Keratinocyte (primary cell): ENCODE results near the gene AMIGO1.

Experiments
- EZH2 ChIP-seq: IDR thresholded peaks from one replicate; pipeline ENCODE4 v1.6.1; 2012; ENCODE audit warnings: inconsistent platforms, mild to moderate bottlenecking, low read length, moderate library complexity
- TF ChIP-seq, protein P1 (sequence below), 3 experiments: IDR thresholded peaks in 1 of 3; conservative IDR thresholded peaks in 1 of 3; optimal IDR thresholded peaks in 1 of 3; 2 replicates in 2 of 3; 3 replicates in 1 of 3; pipeline versions ENCODE3 to v1.5.1; 2011; ENCODE audit warnings: low read length in 3 of 3, mild to moderate bottlenecking in 3 of 3, moderate library complexity in 2 of 3, control low read depth in 1 of 3, inconsistent platforms in 1 of 3; ENCODE audit not compliant: insufficient read depth in 2 of 3; ENCODE audit errors: extremely low read depth in 1 of 3

DNA sequence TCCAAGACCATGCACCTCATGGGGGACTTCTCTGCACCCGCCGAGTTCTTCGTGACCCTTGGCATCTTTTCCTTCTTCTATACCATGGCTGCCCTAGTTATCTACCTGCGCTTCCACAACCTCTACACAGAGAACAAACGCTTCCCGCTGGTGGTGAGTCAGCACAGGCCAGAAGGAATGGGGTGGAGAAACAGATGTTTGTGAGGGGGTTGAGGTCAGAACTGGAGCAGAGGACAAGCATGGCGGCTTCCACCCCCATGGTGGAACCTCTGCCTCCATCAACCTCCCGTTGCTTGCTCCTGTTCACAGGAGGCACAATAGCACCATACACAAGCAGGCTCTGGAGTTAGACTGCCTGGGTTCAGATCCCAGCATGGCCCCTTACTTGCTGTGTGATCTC lies 32.7 kb downstream of the AMIGO1 start:
- TF ChIP-seq, protein P1, sequence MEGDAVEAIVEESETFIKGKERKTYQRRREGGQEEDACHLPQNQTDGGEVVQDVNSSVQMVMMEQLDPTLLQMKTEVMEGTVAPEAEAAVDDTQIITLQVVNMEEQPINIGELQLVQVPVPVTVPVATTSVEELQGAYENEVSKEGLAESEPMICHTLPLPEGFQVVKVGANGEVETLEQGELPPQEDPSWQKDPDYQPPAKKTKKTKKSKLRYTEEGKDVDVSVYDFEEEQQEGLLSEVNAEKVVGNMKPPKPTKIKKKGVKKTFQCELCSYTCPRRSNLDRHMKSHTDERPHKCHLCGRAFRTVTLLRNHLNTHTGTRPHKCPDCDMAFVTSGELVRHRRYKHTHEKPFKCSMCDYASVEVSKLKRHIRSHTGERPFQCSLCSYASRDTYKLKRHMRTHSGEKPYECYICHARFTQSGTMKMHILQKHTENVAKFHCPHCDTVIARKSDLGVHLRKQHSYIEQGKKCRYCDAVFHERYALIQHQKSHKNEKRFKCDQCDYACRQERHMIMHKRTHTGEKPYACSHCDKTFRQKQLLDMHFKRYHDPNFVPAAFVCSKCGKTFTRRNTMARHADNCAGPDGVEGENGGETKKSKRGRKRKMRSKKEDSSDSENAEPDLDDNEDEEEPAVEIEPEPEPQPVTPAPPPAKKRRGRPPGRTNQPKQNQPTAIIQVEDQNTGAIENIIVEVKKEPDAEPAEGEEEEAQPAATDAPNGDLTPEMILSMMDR (optimal IDR thresholded peaks at IDR 0.05 in 1 of 3, IDR thresholded peaks at IDR 0.05 in 1 of 3, conservative IDR thresholded peaks at IDR 0.05 in 1 of 3; ENCODE audit: extremely low read depth in 1 of 3, insufficient read depth in 2 of 3, low read length in 3 of 3), result no peak
- no peak for TF ChIP-seq EZH2
